Measurements from ENCODE around the gene VAMP5.

DNA sequence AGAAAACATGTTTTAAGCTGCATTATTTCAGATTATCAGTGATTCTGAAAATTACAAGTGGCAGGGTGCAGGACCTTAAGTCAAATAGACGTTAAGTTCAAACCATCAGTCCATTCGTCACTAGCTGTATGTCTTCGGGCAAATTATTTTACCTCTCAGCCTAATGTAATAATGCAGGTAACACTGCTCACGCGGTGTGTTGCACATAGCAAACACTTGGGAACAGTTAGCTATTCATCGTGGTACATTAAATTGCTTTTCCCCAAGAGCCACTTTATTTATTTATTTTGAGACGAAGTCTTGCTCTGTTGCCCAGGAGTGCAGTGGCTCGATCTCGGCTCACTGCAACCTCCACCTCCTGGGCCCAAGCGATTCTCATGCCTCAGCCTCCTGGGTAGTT, 35.1 kb upstream of the VAMP5 start:
- TF ChIP-seq, protein P1, sequence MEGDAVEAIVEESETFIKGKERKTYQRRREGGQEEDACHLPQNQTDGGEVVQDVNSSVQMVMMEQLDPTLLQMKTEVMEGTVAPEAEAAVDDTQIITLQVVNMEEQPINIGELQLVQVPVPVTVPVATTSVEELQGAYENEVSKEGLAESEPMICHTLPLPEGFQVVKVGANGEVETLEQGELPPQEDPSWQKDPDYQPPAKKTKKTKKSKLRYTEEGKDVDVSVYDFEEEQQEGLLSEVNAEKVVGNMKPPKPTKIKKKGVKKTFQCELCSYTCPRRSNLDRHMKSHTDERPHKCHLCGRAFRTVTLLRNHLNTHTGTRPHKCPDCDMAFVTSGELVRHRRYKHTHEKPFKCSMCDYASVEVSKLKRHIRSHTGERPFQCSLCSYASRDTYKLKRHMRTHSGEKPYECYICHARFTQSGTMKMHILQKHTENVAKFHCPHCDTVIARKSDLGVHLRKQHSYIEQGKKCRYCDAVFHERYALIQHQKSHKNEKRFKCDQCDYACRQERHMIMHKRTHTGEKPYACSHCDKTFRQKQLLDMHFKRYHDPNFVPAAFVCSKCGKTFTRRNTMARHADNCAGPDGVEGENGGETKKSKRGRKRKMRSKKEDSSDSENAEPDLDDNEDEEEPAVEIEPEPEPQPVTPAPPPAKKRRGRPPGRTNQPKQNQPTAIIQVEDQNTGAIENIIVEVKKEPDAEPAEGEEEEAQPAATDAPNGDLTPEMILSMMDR (IDR thresholded peaks at IDR 0.05; ENCODE audit: borderline replicate concordance, extremely low read depth, low read length, poor library complexity, severe bottlenecking), result no peak
- no peak for TF ChIP-seq EZH2 (IDR thresholded peaks at IDR 0.05; ENCODE audit: borderline replicate concordance, low read depth, low read length, severe bottlenecking)
